SK-N-SH treated with all-trans-retinoic acid at 6 μM for 48 hours (cell line): ENCODE data around the gene TOM1L2.
A peak's percentile ranks its signal among the peaks of the same experiment; 100 is the strongest.

ENCODE experiments used
- ATAC-seq: fragments of 200-7000 bp; cut with Tn5 transposase; 3 replicates; pipeline ENCODE4 v1.9.1; 2020; ENCODE audit warnings: mild to moderate bottlenecking, moderate library complexity
- ARNTL ChIP-seq: fragments of 450-650 bp; formaldehyde crosslinking; IDR thresholded peaks from 2 replicates; pipeline ENCODE4 v1.5.0; 2020; ENCODE audit warnings: low read depth, mild to moderate bottlenecking, moderate library complexity, borderline replicate concordance
- CREB5 ChIP-seq: fragments of 250-450 bp; sonication (Bioruptor Pico); IDR thresholded peaks from 2 replicates; pipeline ENCODE4 v1.5.1; 2020; ENCODE audit warnings: low read depth, mild to moderate bottlenecking, moderate library complexity
- CSDC2 ChIP-seq: fragments of 250-450 bp; sonication (Bioruptor Pico); IDR thresholded peaks from 2 replicates; pipeline ENCODE4 v1.5.0; 2020; ENCODE audit warnings: mild to moderate bottlenecking, moderate library complexity
- CSRNP3 ChIP-seq: fragments of 250-450 bp; sonication (Bioruptor Pico); IDR thresholded peaks from 2 replicates; pipeline ENCODE4 v1.5.1; 2021; ENCODE audit warnings: mild to moderate bottlenecking, moderate library complexity
- ESRRG ChIP-seq: fragments of 250-450 bp; sonication (Bioruptor Pico); IDR thresholded peaks from 2 replicates; pipeline ENCODE4 v1.6.1; 2021; ENCODE audit warnings: mild to moderate bottlenecking
- GLIS3 ChIP-seq: fragments of 250-450 bp; sonication (Bioruptor Pico); IDR thresholded peaks from 2 replicates; pipeline ENCODE4 v1.5.0; 2020; ENCODE audit warnings: mild to moderate bottlenecking, moderate library complexity
- ISL1 ChIP-seq: fragments of 250-450 bp; sonication (Bioruptor Pico); IDR thresholded peaks from 2 replicates; pipeline ENCODE4 v2.1.2; 2022; ENCODE audit warnings: mild to moderate bottlenecking, moderate library complexity
- OSR1 ChIP-seq: fragments of 250-450 bp; sonication (Bioruptor Pico); IDR thresholded peaks from 2 replicates; pipeline ENCODE4 v1.8.0; 2022; ENCODE audit warnings: moderate library complexity, mild to moderate bottlenecking, inconsistent platforms
- PATZ1 ChIP-seq: fragments of 250-450 bp; sonication (Bioruptor Pico); IDR thresholded peaks from 2 replicates; pipeline ENCODE4 v1.8.0; 2020; ENCODE audit warnings: mild to moderate bottlenecking, moderate library complexity, borderline replicate concordance
- POU6F1 ChIP-seq: fragments of 250-450 bp; sonication (Bioruptor Pico); IDR thresholded peaks from 2 replicates; pipeline ENCODE4 v1.8.0; 2021; ENCODE audit warnings: low read depth, mild to moderate bottlenecking, moderate library complexity, borderline replicate concordance
- PPARA ChIP-seq: fragments of 250-450 bp; sonication (Bioruptor Pico); IDR thresholded peaks from 2 replicates; pipeline ENCODE4 v1.5.0; 2020; ENCODE audit warnings: mild to moderate bottlenecking, borderline replicate concordance
- RARB ChIP-seq: fragments of 250-450 bp; sonication (Bioruptor Pico); IDR thresholded peaks from 2 replicates; pipeline ENCODE4 v1.8.0; 2021; ENCODE audit warnings: mild to moderate bottlenecking, moderate library complexity
- SNAI2 ChIP-seq: fragments of 250-450 bp; sonication (Bioruptor Pico); IDR thresholded peaks from 2 replicates; pipeline ENCODE4 v1.5.0; 2020; ENCODE audit warnings: mild to moderate bottlenecking, moderate library complexity
- TCF4 ChIP-seq: fragments of 250-450 bp; sonication (Bioruptor Pico); IDR thresholded peaks from 2 replicates; pipeline ENCODE4 v1.8.0; 2021; ENCODE audit warnings: mild to moderate bottlenecking, moderate library complexity, borderline replicate concordance
- TOX ChIP-seq: fragments of 250-450 bp; sonication (Bioruptor Pico); IDR thresholded peaks from 2 replicates; pipeline ENCODE4 v1.8.0; 2021; ENCODE audit warnings: mild to moderate bottlenecking, moderate library complexity, borderline replicate concordance
- TSHZ2 ChIP-seq: fragments of 250-450 bp; sonication (Bioruptor Pico); IDR thresholded peaks from 2 replicates; pipeline ENCODE4 v1.5.0; 2020; ENCODE audit warnings: mild to moderate bottlenecking, moderate library complexity
- ZC3H10 ChIP-seq: fragments of 250-450 bp; sonication (Bioruptor Pico); IDR thresholded peaks from 2 replicates; pipeline ENCODE4 v1.5.1; 2021; ENCODE audit warnings: mild to moderate bottlenecking, moderate library complexity
- ZFP3 ChIP-seq: fragments of 250-450 bp; sonication (Bioruptor Pico); IDR thresholded peaks from 2 replicates; pipeline ENCODE4 v1.5.0; 2020; ENCODE audit warnings: mild to moderate bottlenecking, moderate library complexity
- ZFP30 ChIP-seq: fragments of 450-650 bp; formaldehyde crosslinking; IDR thresholded peaks from 2 replicates; pipeline ENCODE4 v1.5.0; 2022; ENCODE audit warnings: mild to moderate bottlenecking, moderate library complexity
- ZNF565 ChIP-seq: fragments of 450-650 bp; formaldehyde crosslinking; conservative IDR thresholded peaks from 2 replicates; pipeline ENCODE4 v1.5.0; 2020; ENCODE audit warnings: low read depth, mild to moderate bottlenecking, moderate library complexity
- ZNF70 ChIP-seq: fragments of 450-650 bp; formaldehyde crosslinking; IDR thresholded peaks from 2 replicates; pipeline ENCODE4 v1.5.0; 2020; ENCODE audit warnings: mild to moderate bottlenecking, moderate library complexity
- ZNF8 ChIP-seq: fragments of 450-650 bp; formaldehyde crosslinking; IDR thresholded peaks from 2 replicates; pipeline ENCODE4 v1.5.0; 2020; ENCODE audit warnings: mild to moderate bottlenecking, moderate library complexity

The TOM1L2 gene

GRCh38 chr17:17963694-17964436, 8.3 kb downstream of the TOM1L2 start (continued):
- TF ChIP-seq CREB5 (CRISPR knock-in tag) = no peak

- no peak for ATAC-seq
Measured at GRCh38 chr17:17963066-17963465, 9.1 kb downstream of the TOM1L2 start.

GRCh38 chr17:17960500-17961030, 11.6 kb downstream of the TOM1L2 start:
- no peak for ATAC-seq
- TF ChIP-seq CREB5 (CRISPR knock-in tag) (no peak), ISL1 (no peak), CSDC2 (CRISPR knock-in tag) (no peak), SNAI2 (CRISPR knock-in tag) (no peak), PATZ1 (CRISPR knock-in tag) (no peak), PPARA (CRISPR knock-in tag) (no peak), ARNTL (CRISPR knock-in tag) (no peak), ZFP30 (no peak), TSHZ2 (CRISPR knock-in tag) (no peak), ZFP3 (CRISPR knock-in tag) (no peak), TCF4 (CRISPR knock-in tag) (no peak), ESRRG (CRISPR knock-in tag) (no peak), TOX (CRISPR knock-in tag) (no peak), RARB (CRISPR knock-in tag) (no peak), OSR1 (CRISPR knock-in tag) (no peak)

More at GRCh38 chr17:17963066-17963465, 9.1 kb downstream of the TOM1L2 start:
- TF ChIP-seq ZNF70 (no peak), TCF4 (CRISPR knock-in tag) (no peak)

- ATAC-seq = peak; percentile 59
- TF ChIP-seq ZFP30 (no peak), SNAI2 (CRISPR knock-in tag) (no peak), ISL1 (no peak), ZNF8 (CRISPR knock-in tag) (no peak), ZFP3 (CRISPR knock-in tag) (no peak), POU6F1 (no peak), ZNF565 (no peak), PATZ1 (CRISPR knock-in tag) (no peak), ESRRG (CRISPR knock-in tag) (no peak), CSDC2 (CRISPR knock-in tag) (no peak), GLIS3 (CRISPR knock-in tag) (no peak), ZC3H10 (CRISPR knock-in tag) (no peak), CSRNP3 (CRISPR knock-in tag) (no peak)
Measured at GRCh38 chr17:17959520-17960361, 12.5 kb downstream of the TOM1L2 start.
